ENCODE data around the gene LRRC28. TPM values are rescaled to one million over a fixed set of nuclear protein-coding genes. Genes with fewer than 3 reads are reported as not detected.
"Not testable (repeated sequence)": the region's sequence is repeated elsewhere in the genome, so short reads cannot be mapped to it uniquely, and the experiment has no call there.

LRRC28 gene
- total RNA-seq, 4 donors from 2014 or later, result 15.7 to 39.9 (median 24.7) TPM

DNA sequence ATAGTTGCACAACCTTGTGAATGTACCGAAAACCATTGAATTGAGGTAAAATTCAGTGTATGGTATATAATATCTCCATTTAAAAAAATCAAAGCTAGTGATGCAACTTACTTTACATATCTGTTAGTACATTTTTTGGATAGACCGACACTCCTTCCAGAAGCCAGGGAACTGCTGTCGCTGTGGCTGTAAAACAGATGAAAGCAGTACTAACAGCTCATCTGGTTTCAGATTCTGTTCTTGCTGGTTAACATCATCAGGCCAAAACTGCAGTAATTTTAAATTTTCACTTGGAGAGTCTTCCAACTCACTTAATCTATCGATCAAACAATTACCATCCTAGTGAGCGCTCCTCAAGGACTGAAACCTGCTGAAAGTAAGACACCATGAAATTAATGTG is 145.1 kb downstream of the LRRC28 start:
- Histone ChIP-seq H3K27me3 (no peaks in the 10 kb centered on the region), H3K36me3 (no peaks in the 10 kb centered on the region), H3K9me3 (peaks cover 0 to 14% (median 10%) of the 10 kb centered on the region in 4 donors), H3K4me3 (no peak overlapping the region), H3K4me1 (peaks cover 0 to 1% (median under 1%) of the 10 kb centered on the region in 4 donors), H3K27ac (replicated peaks in 1 of 4) (no peak overlapping the region)
- intact Hi-C loops (cut with DNase I), result no loop called here
- TF ChIP-seq POLR2AphosphoS5 (IDR thresholded peaks at IDR 0.05) (no peak), EP300 (IDR thresholded peaks at IDR 0.05) (no peak), POLR2A (IDR thresholded peaks at IDR 0.05; ENCODE audit: low read depth) (no peak)
- TF ChIP-seq, protein P1, sequence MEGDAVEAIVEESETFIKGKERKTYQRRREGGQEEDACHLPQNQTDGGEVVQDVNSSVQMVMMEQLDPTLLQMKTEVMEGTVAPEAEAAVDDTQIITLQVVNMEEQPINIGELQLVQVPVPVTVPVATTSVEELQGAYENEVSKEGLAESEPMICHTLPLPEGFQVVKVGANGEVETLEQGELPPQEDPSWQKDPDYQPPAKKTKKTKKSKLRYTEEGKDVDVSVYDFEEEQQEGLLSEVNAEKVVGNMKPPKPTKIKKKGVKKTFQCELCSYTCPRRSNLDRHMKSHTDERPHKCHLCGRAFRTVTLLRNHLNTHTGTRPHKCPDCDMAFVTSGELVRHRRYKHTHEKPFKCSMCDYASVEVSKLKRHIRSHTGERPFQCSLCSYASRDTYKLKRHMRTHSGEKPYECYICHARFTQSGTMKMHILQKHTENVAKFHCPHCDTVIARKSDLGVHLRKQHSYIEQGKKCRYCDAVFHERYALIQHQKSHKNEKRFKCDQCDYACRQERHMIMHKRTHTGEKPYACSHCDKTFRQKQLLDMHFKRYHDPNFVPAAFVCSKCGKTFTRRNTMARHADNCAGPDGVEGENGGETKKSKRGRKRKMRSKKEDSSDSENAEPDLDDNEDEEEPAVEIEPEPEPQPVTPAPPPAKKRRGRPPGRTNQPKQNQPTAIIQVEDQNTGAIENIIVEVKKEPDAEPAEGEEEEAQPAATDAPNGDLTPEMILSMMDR (IDR thresholded peaks at IDR 0.05), result no peak
- no peak for DNase-seq (ENCODE audit: extremely low spot score)
- 93% methylated on average over 5 of the region's 5 CpGs for WGBS

DNA sequence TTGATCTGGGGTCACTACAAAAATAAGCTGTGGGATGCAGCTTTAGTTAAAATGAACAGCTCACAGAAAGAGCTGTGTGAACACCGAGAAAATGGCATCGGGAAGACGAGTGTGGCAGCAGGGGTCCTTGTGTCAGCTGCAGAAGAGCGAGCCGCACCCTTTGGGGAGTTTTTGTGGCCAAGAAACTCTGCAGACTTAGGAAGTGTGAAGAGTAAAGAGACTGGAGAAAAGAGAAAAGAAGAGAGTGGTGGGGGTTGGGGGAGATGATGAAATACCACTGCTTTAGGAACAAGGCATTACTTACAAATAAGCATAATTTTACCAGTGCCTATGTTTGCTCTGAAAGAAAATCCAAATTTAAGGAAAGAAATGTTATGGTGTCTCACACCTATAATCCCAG is 147.8 kb downstream of the LRRC28 start:
- TF ChIP-seq POLR2A (IDR thresholded peaks at IDR 0.05; ENCODE audit: low read depth), result no peak
- no peak for TF ChIP-seq POLR2AphosphoS5 (IDR thresholded peaks at IDR 0.05)
- no peak for TF ChIP-seq EP300 (IDR thresholded peaks at IDR 0.05)
- TF ChIP-seq, protein P1 (IDR thresholded peaks at IDR 0.05), result no peak
- Histone ChIP-seq H3K9me3 (no peaks in the 10 kb centered on the region), H3K4me3 (no peak overlapping the region), H3K27me3 (no peaks in the 10 kb centered on the region), H3K4me1 (peaks cover 11 to 13% (median 12%) of the 10 kb centered on the region in 4 donors), H3K36me3 (no peaks in the 10 kb centered on the region), H3K27ac (replicated peaks in 1 of 4) (no peak overlapping the region)
- intact Hi-C loops (cut with DNase I), result no loop called here
- DNase-seq (ENCODE audit: extremely low spot score), result no peak
- WGBS, result 87% methylated on average over 5 of the region's 5 CpGs

DNA sequence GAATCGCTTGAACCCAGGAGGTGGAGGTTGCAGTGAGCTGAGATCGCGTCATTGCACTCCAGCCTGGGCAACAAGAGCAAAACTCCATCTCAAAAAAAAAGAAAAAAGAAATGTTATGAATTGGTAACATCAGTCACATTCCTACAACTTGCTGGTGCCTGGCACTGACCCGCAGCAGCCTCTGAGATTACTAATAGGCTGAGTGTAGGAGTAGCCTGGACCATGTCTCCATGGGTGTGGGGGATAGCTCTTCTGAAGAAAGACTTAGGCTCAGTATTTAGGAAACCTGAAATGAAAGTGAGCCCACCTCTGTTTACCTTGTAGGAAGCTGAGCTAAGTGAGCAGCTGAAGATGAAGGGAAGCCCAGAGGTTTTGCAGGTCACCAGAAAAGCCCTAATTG is 148.3 kb downstream of the LRRC28 start:
- H3K4me1 ChIP-seq, result peaks cover 11 to 13% (median 12%) of the 10 kb centered on the region in 4 donors
- H3K4me3 ChIP-seq, result no peak overlapping the region
- no peaks in the 10 kb centered on the region for H3K27me3 ChIP-seq
- no peak for TF ChIP-seq EP300 (IDR thresholded peaks at IDR 0.05)
- TF ChIP-seq, protein P1 (IDR thresholded peaks at IDR 0.05), result no peak
- no peak for TF ChIP-seq POLR2AphosphoS5 (IDR thresholded peaks at IDR 0.05)
- no peak for TF ChIP-seq POLR2A (IDR thresholded peaks at IDR 0.05; ENCODE audit: low read depth)
- intact Hi-C loops (cut with DNase I), result loop anchor here (10.0 kb wide), 1 partner anchor 165 kb away; the partner anchor contains the start of gene MEF2A
- H3K36me3 ChIP-seq, result no peaks in the 10 kb centered on the region
- no peaks in the 10 kb centered on the region for H3K9me3 ChIP-seq
- WGBS, result 97% methylated on average over 4 of the region's 4 CpGs
- H3K27ac ChIP-seq (replicated peaks in 1 of 4), result no peak overlapping the region
- DNase-seq (ENCODE audit: extremely low spot score), result no peak

DNA sequence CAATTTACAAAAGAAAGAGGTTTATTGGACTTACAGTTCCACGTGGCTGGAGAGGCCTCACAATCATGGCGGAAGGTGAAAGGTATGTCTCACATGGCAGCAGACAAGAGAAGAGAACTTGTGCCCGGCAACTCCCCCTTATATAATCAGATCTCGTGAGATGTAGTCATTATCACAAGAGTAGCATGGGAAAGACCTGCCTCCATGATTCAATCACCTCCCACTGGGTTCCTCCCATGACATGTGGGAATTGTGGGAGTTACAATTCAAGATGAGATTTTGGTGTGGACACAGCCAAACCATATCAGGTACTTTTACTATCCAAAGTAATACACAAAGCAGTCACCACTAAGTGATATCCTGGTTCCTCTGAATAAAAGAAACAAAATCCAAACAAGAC is 149.9 kb downstream of the LRRC28 start:
- DNase-seq (ENCODE audit: extremely low spot score); H3K4me3 ChIP-seq; H3K9me3 ChIP-seq; H3K36me3 ChIP-seq; H3K27me3 ChIP-seq: not testable (repeated sequence)
- Histone ChIP-seq H3K4me1 (peaks cover 11 to 13% (median 12%) of the 10 kb centered on the region in 4 donors), H3K27ac (replicated peaks in 1 of 4) (peak overlapping the region in 1 of 4 donors; percentile 50)
- intact Hi-C loops (cut with DNase I), result loop anchor here (10.0 kb wide), 1 partner anchor 164 kb away; the partner anchor contains the start of gene MEF2A
- WGBS, result 88% methylated on average over 4 of the region's 4 CpGs

DNA sequence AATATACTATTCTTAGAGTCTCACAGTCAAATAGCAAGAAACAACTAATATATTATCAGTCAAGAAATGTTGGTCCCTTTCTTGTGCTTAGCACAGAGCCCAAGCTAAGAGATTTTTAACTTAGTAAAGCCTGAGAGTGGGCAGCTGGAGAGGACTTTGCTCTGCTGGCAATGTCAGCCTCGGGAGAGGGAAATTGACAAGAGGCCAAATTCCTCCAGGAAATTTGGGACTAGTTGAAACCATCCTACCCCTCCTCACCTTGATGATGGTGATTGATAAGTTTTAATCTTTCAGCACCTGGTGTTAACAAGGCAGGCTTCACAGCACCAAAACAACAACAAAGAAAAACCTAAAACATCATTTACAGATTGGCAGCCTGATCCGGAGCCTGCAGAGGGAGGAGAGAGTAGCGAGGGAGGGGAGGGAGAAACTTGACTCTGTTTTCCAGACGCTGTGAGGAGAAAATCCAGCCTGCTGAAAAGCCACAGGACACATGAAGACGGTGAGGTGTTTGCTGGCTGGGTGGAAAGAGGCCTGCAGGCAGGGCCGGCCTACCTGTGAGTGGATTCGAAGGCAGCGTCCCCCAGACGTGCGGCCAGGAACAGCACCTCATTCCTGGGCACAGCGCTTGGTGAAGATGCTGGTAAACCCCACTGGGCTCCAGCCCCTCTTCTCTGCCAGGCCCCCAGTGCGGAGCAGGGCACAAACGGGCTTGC is 150.9 kb downstream of the LRRC28 start:
- Histone ChIP-seq H3K4me3 (no peak overlapping the region), H3K27ac (replicated peaks in 1 of 4) (peak overlapping the region in 3 of 4 donors; percentile 21 to 52 (median 50)), H3K9me3 (no peaks in the 10 kb centered on the region), H3K36me3 (no peaks in the 10 kb centered on the region), H3K27me3 (no peaks in the 10 kb centered on the region), H3K4me1 (peaks cover 11 to 13% (median 12%) of the 10 kb centered on the region in 4 donors)
- intact Hi-C loops (cut with DNase I), result loop anchor here (10.0 kb wide), 1 partner anchor 163 kb away; the partner anchor contains the start of gene MEF2A
- 57% methylated on average over 11 of the region's 13 CpGs for WGBS
- no peak for DNase-seq (ENCODE audit: extremely low spot score)
- no peak for TF ChIP-seq EP300 (IDR thresholded peaks at IDR 0.05)

Measured in esophagus muscularis mucosa (tissue), 4 donors.